ENCODE data around the gene DHRS7B. TPM values are rescaled to one million over a fixed set of nuclear protein-coding genes. Genes with fewer than 3 reads are reported as not detected.
"Not testable (repeated sequence)": the region's sequence is repeated elsewhere in the genome, so short reads cannot be mapped to it uniquely, and the experiment has no call there.

DHRS7B gene
- total RNA-seq, 4 donors from 2014 or later, result 18.8 to 32.4 (median 22.3) TPM

- Histone ChIP-seq H3K4me1 (no peaks in the 10 kb centered on the region), H3K36me3 (no peaks in the 10 kb centered on the region), H3K27ac (no peak overlapping the region), H3K9me3 (no peaks in the 10 kb centered on the region), H3K4me3 (no peak overlapping the region), H3K27me3 (no peaks in the 10 kb centered on the region)
- intact Hi-C loops (cut with DNase I), result no loop called here
- WGBS, 2 donors, result 77 to 84% methylated on average over 3 of the region's 3 CpGs
- TF ChIP-seq, protein P1, sequence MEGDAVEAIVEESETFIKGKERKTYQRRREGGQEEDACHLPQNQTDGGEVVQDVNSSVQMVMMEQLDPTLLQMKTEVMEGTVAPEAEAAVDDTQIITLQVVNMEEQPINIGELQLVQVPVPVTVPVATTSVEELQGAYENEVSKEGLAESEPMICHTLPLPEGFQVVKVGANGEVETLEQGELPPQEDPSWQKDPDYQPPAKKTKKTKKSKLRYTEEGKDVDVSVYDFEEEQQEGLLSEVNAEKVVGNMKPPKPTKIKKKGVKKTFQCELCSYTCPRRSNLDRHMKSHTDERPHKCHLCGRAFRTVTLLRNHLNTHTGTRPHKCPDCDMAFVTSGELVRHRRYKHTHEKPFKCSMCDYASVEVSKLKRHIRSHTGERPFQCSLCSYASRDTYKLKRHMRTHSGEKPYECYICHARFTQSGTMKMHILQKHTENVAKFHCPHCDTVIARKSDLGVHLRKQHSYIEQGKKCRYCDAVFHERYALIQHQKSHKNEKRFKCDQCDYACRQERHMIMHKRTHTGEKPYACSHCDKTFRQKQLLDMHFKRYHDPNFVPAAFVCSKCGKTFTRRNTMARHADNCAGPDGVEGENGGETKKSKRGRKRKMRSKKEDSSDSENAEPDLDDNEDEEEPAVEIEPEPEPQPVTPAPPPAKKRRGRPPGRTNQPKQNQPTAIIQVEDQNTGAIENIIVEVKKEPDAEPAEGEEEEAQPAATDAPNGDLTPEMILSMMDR (IDR thresholded peaks at IDR 0.05), result no peak
- TF ChIP-seq POLR2A (IDR thresholded peaks at IDR 0.05), result no peak
- no peak for DNase-seq
Observed at GRCh38 chr17:21108651-21109050, 18.1 kb upstream of the DHRS7B start.

GRCh38 chr17:21113049-21113690 lies 13.6 kb upstream of the DHRS7B start:
- TF ChIP-seq POLR2A (IDR thresholded peaks at IDR 0.05), result no peak
- TF ChIP-seq, protein P1 (IDR thresholded peaks at IDR 0.05), result no peak

GRCh38 chr17:21113716-21114115 lies 13.0 kb upstream of the DHRS7B start:
- Histone ChIP-seq H3K36me3 (no peaks in the 10 kb centered on the region), H3K4me1 (no peaks in the 10 kb centered on the region), H3K4me3 (no peak overlapping the region), H3K27ac (no peak overlapping the region), H3K27me3 (no peaks in the 10 kb centered on the region), H3K9me3 (no peaks in the 10 kb centered on the region)
- intact Hi-C loops (cut with DNase I), result no loop called here
- 29% methylated on average over 1 of the region's 1 CpG; no CpG with 5 or more reads in 1 of the 2 donors for WGBS, 2 donors
- TF ChIP-seq, protein P1 (IDR thresholded peaks at IDR 0.05), result no peak
- no peak for TF ChIP-seq POLR2A (IDR thresholded peaks at IDR 0.05)
- no peak for DNase-seq

More at GRCh38 chr17:21113049-21113690, 13.6 kb upstream of the DHRS7B start:
- no peak for DNase-seq
- no peaks in the 10 kb centered on the region for H3K9me3 ChIP-seq
- intact Hi-C loops (cut with DNase I), result no loop called here
- no peaks in the 10 kb centered on the region for H3K4me1 ChIP-seq
- no peak overlapping the region for H3K4me3 ChIP-seq
- H3K27me3 ChIP-seq, result no peaks in the 10 kb centered on the region
- WGBS, 2 donors, result 43 to 55% methylated on average over 5 of the region's 5 CpGs
- no peak overlapping the region for H3K27ac ChIP-seq
- H3K36me3 ChIP-seq, result no peaks in the 10 kb centered on the region

DNA sequence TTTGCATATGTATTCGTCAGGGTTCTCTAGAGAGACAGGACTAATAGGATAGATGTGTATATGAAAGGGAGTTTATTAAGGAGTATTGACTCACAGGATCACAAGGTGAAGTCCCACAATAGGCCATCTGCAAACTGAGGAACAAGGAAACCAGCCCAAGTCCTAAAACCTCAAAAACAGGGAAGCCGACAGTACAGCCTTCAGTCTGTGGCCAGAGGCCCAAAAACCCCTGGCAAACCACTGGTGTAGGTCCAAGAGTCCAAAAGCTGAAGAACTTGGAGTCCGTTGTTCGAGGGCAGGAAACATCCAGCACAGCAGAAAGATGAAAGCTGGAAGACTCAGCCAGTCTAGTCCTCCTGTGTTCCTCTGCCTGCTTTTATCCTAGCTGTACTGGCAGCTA lies 12.0 kb upstream of the DHRS7B start:
- WGBS, 2 donors, result 66 to 84% methylated on average over 4 of the region's 4 CpGs

GRCh38 chr17:21119247-21119918 lies 7.4 kb upstream of the DHRS7B start:
- Histone ChIP-seq H3K4me3 (no peak overlapping the region), H3K36me3 (no peaks in the 10 kb centered on the region), H3K4me1 (peaks cover 0 to 6% (median 0%) of the 10 kb centered on the region in 3 donors), H3K9me3 (no peaks in the 10 kb centered on the region), H3K27ac (no peak overlapping the region), H3K27me3 (peaks cover 0 to 3% (median 0%) of the 10 kb centered on the region in 4 donors)
- DNase-seq, result no peak
- intact Hi-C loops (cut with DNase I), result no loop called here
- TF ChIP-seq POLR2A (IDR thresholded peaks at IDR 0.05), result no peak
- TF ChIP-seq, protein P1 (IDR thresholded peaks at IDR 0.05), result peak; percentile 74 to 88 (median 80)
- WGBS, 2 donors, result 37 to 44% methylated on average over 18 to 24 of the region's 25 CpGs

More for the DNA sequence above, 12.0 kb upstream of the DHRS7B start:
- DNase-seq; H3K4me3 ChIP-seq; intact Hi-C loops (cut with DNase I); H3K9me3 ChIP-seq; H3K36me3 ChIP-seq; H3K27ac ChIP-seq; H3K4me1 ChIP-seq; H3K27me3 ChIP-seq: not testable (repeated sequence)

Data from esophagus squamous epithelium (tissue), 5 donors.